HG03521 (cell line): Measurements from ENCODE around the gene ASCL2.

Source experiments
- ATAC-seq: cut with Tn5 transposase; IDR thresholded peaks from one replicate; pipeline ENCODE4 v1.9.1; 2021; ENCODE audit warnings: mild to moderate bottlenecking, moderate library complexity; ENCODE audit not compliant: unreplicated experiment

ASCL2 gene

DNA sequence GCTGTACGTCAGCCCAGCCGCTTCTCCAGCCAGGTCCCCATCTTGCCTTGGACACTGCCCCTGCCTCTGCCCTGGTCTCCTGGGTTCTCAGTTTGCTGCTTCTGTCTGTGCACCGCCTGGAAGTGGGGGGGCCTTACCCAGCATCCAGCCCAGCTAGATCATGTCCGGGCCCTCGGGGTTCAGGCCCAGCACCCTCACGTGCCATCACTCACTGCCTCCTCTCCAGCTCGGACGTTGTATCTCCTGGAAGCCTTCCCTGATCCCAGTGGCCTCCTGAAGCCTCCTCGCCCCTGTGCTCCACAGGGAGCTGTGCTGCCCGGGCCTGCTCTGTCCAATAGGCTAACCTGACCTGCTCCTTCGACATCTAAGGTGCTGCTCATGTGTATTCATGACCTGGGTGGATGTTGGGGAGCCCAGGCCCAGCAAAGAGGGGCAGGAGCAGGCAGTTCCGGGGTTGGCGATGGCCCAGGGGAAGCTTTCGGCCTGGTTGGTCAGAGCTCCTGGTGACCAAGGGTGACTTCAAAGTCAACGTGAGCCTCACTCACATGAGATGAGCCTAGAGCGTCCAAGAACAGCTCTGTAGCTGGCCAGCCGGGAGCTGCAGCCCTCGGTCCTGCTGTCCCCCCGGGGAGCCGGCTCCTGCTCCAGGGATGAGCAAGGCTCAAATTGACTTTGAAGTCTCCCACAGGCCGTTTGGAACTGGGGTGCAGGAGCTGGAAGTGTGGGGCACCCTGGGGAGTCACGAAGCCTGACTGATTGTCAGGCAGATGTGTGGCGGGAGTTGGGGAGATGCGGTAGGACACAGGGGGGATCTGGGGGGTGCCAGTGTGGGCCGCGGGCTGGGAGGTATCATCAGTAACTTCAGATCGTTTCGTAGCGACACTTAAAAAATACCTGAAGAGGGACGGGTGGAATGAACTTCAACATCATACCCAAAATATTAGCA lies 5.2 kb upstream of the ASCL2 start:
- no peak for ATAC-seq

DNA sequence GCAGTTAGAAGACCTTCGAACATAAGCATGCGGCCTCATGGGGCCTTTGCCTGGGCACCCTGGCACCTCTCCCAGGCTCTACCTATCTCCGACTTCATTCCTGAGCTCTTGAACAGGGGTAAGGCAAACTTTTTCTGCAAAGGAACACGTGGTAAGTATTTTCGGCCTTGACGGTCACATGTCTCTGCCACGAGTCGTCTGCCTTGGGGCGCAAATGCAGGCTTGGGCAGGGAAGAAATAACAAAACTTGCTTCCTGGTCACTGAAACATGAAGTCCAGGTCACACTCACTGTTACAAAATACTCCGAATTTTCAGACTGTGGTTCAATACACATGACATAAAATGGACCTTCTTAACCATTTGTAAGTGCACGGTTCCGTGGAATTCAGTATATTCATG lies 3.4 kb upstream of the ASCL2 start:
- no peak for ATAC-seq

DNA sequence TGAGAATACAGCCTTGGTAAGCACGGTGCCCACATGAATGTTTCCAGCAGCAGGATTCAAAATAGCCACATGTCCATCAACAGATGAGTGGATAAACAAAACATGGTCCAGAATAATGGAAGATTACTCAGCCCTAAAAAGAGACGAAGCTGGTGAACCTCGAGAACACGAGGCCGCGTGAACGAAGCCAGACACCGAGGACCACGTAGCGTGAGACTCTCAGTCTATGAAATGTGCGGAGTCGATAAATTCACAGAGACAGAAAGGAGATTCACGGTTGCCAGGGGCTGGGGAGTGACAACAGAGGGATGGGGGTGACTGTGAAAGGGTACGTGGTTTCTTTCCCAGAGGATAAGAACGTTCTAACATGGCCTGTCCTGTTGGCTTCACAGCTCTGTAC lies 2.9 kb upstream of the ASCL2 start:
- no peak for ATAC-seq

DNA sequence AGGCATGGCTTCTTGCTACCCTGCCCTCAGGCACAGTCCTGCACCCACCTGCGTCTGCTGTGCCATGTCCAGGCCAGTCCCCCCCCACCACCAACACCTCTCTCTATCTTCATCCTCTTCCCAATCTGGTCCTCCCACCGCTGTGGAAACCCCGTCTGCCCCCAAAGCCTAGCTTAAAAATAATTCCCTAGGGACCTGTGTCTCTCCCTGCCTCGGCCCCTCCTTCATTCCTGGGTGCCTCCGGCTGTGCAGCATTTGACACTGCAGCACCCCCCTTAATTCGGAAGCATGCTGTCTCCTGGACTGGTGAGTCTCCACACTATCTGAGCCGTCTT lies 2.5 kb upstream of the ASCL2 start:
- ATAC-seq, result no peak

DNA sequence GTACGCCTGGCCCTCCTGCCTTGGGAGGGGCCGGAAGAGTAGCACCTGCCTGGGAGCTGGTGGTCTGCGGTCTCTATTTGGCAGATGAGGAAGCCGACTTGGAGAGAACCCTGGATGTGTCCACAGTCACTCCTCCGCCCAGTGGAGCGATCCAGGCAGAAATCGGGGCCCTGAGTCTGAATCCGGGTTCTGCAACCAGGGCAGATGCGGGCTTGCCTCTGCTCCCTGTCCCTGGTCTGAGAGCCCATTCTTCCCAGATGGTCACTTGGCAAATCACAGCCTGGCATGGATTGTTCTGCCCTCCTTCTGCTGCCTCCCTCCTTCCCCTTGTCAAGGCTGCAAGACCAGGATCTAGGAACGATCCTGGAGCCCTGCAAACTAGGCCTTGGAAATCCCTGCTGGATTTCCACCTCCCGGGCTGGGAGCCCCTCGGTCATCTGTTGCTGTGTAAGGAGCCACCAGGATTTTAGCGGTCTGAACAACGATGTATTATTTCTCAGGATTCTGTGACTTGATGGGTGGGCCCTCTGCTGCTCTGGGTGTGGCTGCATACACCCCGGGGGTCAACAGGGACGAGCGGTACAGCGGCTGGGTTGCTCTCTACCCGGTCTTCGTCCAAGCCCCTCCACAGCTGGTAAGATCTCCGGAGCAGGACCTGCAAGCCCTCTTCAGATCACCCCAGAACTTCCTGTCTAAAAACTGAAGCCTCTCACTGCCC lies 2.0 kb upstream of the ASCL2 start:
- ATAC-seq, result no peak

DNA sequence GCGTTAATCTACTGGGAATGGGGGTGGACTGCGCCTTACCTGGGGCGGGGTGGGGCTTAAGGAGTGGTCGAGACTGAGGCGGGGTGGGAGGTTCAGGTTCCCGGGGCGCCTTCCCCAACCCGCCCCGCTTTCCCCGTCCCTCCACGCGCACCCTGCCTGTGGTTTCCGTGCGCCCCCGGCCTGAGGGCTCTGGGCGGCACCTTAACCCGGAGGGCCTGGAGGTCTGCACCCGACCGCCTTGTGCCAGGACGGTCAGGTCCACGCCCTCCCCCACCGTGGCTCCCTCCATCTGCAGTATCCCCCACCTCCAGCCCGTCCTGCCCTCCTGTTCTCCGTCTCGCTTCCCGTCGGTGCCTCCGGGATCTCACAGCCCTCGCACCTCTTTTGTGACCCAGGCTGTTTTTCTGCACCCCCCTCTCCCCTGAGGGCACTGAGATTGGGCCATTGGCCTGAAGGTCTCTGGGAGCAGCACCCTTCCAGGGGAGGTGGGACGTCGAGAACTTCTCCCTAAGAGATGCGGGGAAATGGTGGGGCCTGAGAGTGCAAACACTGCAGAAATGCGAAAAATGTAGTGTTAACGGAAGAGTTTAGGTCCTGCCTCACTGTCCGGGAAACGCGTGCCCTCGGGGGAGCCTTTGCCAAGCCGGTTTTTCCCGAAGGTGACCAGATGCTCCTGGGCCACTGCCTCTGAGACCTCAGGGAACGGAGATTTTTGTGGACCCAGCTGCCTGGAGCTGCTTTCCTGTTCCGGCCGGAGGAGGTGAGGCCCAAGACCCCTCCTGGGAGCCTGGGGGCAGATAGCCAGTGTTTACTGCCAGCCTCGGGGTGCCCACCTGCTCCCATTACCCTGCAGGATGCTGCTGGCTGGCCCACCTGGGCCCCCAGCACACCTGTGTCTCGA lies 1.2 kb upstream of the ASCL2 start:
- no peak for ATAC-seq

DNA sequence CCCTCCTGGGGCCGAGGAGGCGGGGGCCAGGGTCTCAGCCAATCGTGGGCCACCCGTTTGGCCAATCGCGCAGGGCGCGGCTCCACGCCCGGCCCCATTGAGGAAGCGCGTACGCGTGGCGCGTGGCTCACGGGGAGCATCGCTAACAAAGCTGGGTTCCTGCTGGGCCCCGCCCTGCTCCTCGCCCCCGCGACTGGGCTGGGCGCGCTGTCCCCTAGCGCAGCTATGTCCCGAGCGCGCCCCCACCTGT lies 614 bp upstream of the ASCL2 start:
- ATAC-seq, result no peak

DNA sequence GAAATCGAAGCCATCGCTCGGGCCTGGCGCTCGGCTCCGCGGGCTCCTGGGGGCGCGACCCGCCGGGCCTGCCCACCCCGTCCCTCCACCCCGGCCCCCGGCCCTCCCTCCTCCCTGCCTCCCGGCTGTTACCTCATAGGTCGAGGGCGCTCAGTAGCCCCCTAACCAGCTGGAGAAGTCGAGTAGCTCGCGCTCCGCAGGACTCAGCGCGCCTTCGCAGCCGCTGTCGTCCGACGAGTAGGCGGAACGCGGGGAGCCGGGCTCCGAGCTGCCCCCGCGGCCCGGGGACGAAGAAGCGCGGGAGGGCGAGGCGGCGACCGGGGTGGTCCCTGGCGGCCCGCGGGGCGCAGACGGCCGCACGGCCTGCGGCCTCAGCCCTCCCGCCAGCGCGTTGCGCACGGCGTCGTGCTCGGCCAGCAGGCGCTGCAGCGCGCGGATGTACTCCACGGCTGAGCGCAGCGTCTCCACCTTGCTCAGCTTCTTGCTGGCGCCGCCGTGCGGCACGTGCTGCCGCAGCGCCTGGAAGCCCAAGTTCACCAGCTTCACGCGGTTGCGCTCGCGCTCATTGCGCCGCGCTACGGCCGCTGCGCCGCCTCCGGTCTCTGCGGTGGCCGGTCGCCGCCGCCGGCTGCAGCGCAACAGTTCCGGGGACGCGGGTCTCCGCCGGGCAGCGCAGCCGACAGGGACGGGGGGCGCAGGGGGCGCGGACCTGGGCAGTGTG lies 627 bp downstream of the ASCL2 start:
- no peak for ATAC-seq

DNA sequence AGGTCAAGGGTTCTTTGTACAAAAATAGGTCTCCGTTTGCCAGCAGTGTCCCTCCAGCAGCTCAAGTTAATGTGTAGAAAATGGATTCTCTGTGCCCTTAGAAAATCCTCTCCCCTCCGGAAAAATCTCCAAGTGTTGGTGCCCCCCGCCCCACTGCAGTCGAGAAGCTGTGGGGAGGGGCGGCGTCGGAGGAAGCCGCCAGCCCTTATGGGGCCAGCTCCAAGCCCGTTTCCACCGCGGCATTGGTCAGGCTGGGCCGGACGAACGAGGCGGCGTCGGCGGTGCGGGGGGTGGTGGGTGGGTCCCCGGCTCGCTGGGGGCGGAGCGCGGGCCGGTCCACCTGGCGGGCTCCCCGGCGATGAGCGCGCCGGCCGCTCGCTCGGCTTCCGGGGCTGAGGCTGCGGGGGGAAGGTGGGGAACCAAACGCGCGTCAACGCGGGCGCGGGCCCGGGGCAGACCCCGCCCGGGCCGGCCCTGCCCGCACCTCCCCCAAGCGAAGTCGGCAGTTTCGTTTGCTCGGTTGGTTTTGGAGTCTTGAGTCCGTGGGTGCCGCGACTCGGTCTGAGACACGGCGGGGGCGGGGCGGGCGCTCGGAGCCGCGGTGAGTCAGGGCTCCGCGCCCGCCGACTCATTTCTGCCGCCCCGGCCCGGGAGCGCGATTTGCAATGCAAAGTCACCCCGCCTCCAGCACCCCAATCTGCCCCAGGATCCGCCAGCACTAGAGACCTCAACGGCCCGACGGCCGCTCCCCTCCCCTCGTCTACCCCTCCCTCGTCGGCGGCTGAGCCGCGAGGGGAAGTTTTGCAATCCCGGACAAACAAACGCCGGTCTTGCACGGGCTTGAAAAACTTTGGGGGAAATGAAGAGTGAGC lies 1.4 kb downstream of the ASCL2 start:
- no peak for ATAC-seq

DNA sequence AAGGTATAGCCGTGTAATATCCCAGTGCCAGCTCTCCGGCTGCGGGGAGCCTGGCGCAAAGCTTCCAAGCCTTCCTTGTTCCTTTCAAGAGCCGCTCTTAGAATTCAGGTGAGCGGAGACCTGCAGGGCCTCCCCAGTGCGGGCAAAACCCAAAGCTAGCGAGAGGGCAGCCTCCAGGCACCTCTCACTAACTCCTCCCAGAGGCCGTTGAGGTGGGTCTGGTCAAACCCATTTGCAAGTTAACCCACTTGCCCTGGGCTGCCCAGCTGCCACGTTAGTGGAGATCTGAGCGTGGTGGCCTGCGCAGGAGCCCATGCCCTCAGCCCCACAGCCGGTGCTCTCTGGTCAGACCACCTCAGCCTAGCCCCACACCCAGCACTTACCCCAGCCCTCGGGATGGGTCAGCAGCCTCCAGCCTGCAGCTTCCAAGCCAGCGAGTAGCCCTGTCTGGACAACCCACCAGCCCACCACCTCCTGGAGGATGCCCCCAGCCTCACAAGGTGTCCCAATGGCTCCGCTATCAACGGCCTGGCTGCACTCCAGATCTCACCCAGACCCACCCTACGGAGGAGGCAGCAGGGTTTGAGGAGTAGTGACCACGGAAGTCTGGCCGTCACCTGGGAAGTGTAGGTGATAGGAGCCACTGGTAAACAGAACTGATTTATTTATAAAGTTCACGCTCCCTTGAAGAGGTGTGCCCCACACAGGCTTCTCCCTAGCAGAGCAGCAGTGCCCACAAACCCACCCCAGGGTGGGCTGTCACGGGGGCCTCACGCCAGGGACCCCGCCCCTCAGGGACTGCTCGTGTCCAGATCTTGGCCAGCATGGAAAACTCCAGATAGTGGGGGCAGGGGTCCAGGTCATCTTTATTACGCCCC lies 2.3 kb downstream of the ASCL2 start:
- no peak for ATAC-seq

DNA sequence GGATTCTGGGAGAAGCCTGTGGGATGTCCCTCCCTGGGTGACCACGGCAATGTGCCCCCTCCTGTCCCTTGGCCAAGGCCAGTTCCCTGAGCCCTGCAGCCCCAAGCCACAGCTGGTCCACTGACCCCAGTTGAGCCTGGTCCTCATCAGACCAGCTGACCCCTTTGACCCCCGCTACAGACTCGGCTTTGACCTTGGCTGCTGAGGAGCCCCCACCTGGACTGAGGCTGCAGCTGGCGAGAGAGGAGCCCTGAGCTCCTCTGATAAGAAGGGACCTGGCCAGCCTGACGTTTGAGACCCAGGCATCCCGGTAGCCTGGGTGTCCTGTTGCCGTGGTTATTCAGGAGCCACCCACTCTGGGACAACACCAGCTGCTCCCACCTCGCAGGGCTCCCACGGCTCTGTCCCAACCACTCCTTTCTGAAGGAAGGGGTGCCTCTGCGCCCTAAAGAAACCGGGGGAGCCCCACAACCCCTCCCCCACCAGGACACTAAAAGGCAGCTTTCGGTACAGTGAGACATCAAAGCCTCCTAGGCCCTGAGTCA lies 3.0 kb downstream of the ASCL2 start:
- no peak for ATAC-seq

DNA sequence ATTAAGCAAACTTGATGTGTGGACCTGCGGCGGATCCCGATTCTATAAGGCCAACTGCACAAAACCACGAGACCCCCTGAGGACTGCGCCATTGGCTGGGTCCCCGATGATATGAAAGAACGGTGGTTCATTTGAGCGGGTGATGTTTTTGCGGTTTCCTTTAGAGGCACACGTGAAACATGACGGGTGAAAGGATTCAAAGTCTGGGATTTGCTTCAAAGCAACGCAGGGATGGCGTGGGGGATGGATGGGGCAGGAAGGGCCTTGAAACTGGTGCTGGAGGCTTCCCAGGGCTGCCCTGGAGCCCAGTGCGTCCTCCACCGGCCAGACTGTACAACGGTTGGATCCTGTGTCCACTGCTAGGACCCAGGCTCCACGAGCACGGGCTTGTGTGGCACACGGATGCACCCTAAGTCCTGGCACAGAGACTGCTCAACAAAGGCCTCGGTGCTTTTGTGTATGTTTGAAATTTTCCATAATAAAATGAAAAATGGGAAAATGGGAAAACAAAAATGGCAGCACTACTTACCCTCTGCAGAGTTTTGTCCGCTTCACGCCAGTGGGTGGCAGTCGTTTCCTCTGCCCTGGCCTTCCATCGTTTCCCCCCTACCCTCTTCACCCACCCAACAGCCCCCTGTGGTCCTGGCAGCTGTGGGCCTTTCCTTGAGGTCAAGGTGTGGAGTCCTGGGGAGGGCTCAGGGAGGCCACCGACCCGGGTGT lies 3.6 kb downstream of the ASCL2 start:
- no peak for ATAC-seq

DNA sequence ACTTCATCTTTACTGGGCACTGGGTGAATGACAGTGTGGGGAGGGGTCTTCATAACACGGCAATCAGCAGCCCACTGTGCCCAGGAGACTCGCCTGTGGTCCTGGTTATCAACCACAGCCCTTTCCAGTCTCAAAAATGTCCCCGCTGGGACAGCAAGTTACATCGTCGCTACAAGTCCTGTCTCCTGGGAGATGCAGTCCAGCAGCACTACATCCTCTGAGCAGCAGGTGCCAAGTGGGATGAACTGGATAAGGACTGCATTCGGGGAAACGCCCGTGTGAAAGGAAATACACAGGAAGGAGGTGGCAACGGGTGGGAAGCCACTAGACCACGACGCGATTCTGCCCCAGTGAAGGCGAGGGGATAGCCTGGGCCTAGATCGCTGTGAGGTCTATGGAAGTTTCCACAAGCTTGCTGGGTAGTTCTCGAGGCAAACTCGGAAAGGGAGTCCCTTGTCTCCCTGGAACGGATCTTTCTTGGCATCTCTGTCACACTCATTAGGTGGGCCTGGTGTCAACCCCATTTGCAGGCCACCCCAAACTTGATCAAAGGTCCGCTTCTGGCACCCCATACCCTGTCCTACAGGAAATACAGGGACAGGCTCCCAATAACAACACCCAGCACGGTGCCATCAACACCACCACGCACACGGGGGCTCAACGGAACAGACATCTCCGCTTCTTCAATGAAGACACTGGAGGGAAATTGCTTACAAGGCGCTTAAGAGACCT lies 4.4 kb downstream of the ASCL2 start:
- no peak for ATAC-seq

DNA sequence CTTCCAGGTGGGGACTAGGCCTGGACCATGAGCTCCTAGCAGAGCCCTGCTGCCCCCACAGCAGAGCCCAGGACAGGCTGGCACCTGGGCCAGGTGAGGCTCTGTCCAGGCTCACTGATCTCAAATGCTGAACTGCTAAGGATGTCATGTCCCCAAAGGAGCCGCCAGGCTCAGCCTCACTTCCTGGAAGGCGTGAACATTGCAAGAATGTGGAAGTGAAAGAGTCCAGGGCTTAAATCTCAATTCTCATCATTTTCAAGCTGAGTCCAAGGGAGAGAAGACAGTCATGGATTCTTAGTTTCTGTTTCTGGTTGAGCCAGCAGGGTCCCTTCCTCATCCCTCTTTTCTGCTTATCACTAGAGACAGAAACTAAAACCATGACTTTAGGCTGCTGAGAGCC lies 5.0 kb downstream of the ASCL2 start:
- no peak for ATAC-seq

DNA sequence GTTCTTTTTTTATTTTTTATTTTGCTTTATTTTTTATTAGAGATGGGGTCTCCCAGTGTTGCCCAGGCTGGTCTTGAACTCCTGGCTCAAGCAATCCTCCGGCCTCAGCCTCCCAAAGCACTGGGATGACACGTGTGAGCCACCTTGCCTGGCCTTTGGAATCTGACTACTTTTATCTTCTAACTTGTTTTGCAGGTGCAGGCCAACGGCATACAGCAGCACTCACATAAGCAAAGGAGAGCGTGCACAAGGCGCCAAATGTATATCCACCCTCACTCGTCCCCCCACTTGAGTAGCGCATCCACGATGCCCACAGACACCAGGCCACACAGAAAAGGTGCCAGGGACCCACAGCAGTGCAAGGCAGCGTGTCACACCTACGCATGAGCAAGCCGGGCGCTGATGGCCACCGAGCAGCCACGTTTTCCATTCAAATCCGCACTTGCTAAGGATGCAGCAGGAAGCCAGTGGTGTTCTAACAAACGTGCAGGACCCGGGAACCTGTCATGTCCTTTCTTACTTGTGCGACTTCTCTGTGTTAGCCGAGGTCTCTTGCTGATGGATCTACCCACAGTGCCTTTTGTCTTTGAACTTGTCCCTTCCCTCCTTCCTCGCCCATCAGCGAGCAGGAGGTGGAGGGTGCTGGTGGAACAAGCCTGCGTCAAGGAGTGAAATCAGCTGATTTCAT lies 5.9 kb downstream of the ASCL2 start:
- no peak for ATAC-seq

DNA sequence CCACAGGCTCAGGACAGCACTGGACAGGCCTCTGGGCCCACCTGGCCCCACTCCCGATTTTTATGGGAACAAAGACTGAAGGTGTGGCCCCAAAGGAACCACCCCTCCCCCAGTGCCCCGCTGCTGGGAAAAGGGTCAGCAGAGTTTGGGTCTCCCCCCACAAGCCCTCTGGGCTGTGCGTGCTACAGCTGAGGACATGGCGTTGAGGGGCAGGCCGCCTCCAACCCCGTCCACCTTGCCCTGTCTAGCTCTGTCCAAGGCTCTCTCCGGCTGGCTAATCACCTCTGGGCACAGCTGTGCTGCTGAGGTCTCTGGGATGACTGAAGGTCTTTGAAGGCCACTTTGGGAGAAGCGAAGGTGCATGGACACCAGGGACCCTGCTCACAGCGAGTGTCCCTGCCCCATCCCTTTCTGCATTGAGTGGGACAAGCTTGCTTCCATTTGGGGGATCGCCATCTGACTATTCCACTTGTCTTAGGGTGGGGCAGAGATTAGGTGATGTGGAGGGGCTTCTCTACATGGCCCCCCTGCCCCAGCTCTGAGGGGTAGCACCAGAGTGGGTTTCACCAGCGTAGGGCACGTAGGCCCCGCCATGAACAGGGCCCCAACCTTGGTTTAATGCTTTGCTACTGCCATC lies 6.5 kb downstream of the ASCL2 start:
- no peak for ATAC-seq
